ENCODE results near the gene MATN1.

Gene MATN1

DNA sequence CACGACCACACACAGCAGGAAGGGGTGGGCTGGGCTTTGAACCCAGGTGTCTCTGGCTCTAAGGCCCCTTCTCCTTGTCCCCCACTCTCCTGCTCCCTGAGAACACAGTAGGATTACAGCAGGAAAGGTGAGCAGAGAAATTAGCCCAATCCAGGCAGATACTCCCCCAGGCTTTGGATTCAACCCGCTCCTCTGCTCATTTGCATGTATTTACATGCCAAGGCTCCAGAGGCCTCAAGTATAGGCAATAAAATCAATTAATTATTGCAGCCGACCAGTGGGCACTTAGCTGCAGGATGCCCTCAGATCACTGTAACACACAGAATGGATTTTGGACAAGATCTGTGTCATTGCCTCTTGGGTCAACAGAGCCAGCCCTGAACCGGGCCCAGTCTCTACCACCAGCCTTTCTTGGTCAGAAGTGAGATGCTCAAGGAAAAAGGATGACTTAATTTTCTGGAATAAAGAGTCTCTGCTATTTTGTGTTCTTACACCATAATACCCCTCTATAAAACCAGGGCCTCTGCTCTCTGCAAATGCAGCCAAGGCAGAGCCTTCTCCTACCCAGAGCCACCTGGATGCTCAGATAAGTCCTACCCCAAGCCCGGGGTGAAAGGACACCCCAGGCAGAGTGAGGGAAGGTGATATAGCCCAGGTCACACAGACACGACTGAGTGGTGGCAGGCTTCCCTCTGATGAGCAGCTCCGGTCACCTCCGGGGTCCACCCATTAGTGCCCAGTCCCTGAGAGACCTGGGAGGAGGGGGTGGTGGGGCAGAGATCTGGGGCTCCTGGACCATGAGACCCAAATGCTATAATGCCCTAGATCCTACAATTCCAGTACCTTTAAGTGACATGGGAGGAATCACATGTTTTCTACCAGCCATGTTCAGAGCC, 28.9 kb downstream of the MATN1 start:
- TF ChIP-seq, protein P1, sequence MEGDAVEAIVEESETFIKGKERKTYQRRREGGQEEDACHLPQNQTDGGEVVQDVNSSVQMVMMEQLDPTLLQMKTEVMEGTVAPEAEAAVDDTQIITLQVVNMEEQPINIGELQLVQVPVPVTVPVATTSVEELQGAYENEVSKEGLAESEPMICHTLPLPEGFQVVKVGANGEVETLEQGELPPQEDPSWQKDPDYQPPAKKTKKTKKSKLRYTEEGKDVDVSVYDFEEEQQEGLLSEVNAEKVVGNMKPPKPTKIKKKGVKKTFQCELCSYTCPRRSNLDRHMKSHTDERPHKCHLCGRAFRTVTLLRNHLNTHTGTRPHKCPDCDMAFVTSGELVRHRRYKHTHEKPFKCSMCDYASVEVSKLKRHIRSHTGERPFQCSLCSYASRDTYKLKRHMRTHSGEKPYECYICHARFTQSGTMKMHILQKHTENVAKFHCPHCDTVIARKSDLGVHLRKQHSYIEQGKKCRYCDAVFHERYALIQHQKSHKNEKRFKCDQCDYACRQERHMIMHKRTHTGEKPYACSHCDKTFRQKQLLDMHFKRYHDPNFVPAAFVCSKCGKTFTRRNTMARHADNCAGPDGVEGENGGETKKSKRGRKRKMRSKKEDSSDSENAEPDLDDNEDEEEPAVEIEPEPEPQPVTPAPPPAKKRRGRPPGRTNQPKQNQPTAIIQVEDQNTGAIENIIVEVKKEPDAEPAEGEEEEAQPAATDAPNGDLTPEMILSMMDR (conservative IDR thresholded peaks at IDR 0.05; ENCODE audit: low read depth, low read length), result no peak
- H3K27me3 ChIP-seq (ENCODE audit: insufficient read depth, low read depth), result peaks cover 47% of the 10 kb centered on the region
- no peaks in the 10 kb centered on the region for H3K36me3 ChIP-seq (ENCODE audit: insufficient read depth)
- no peak overlapping the region for H3K9ac ChIP-seq
- H4K20me1 ChIP-seq (ENCODE audit: insufficient read depth), result no peaks in the 10 kb centered on the region
- H3K4me2 ChIP-seq, result no peak overlapping the region
- H2AFZ ChIP-seq (ENCODE audit: low read depth), result no peak overlapping the region
- no peaks in the 10 kb centered on the region for H3K79me2 ChIP-seq (ENCODE audit: insufficient read depth, low read depth)
- H3K4me3 ChIP-seq (IDR thresholded peaks at IDR 0.05; ENCODE audit: insufficient read depth, low read depth, low read length), result no peak overlapping the region
- no peak overlapping the region for H3K27ac ChIP-seq
- H3K4me1 ChIP-seq (ENCODE audit: low read depth, poor library complexity, severe bottlenecking), result no peaks in the 10 kb centered on the region

DNA sequence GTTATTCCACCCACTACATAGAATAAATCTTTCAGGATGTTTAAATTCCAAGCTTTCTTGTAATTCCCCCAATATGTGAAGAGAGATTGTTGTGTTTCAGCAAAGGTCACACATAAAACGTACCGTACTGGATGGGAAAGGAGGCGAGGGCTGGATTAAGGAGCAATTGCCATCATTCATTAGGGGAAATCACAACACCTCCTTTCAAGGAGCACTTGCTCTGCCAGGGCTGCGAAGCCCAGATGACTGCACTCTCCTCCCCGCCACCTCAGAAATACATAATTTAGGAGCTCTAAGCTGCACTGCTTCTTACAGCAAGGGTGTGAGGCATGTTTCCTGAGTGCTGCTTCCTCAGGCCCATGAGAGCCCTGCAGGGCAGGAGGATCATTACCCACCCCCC, 29.6 kb downstream of the MATN1 start:
- Histone ChIP-seq H3K27me3 (ENCODE audit: insufficient read depth, low read depth) (peaks cover 47% of the 10 kb centered on the region), H3K9ac (no peak overlapping the region), H4K20me1 (ENCODE audit: insufficient read depth) (no peaks in the 10 kb centered on the region)

DNA sequence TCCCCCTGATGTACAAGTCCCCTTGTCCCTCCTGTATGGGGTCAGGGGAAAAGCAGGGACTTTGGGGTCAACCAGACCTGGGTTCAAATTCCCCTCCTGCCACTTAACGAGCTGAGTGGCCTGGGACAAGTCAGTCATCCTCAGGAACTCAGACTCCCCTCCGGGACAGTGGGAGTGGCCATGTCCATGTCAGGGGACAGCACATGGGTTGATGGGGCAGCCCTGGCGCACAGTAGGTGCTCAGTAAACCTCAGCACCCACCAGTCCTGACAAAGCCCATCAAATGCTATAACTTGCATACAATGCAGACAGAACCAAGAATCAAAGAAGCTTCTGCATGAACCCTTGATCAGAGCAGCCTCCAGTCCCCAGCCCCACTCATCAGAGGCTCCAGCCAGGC, 30.0 kb downstream of the MATN1 start:
- Histone ChIP-seq H3K4me3 (IDR thresholded peaks at IDR 0.05; ENCODE audit: insufficient read depth, low read depth, low read length) (no peak overlapping the region), H3K4me2 (no peak overlapping the region), H4K20me1 (ENCODE audit: insufficient read depth) (no peaks in the 10 kb centered on the region), H3K27me3 (ENCODE audit: insufficient read depth, low read depth) (peaks cover 47% of the 10 kb centered on the region), H3K79me2 (ENCODE audit: insufficient read depth, low read depth) (no peaks in the 10 kb centered on the region), H3K36me3 (ENCODE audit: insufficient read depth) (no peaks in the 10 kb centered on the region), H2AFZ (ENCODE audit: low read depth) (no peak overlapping the region), H3K9ac (no peak overlapping the region), H3K4me1 (ENCODE audit: low read depth, poor library complexity, severe bottlenecking) (no peaks in the 10 kb centered on the region), H3K27ac (no peak overlapping the region)
- TF ChIP-seq, protein P1 (conservative IDR thresholded peaks at IDR 0.05; ENCODE audit: low read depth, low read length), result no peak

More for the DNA sequence above, 29.6 kb downstream of the MATN1 start:
- no peaks in the 10 kb centered on the region for H3K36me3 ChIP-seq (ENCODE audit: insufficient read depth)
- TF ChIP-seq, protein P1 (conservative IDR thresholded peaks at IDR 0.05; ENCODE audit: low read depth, low read length), result no peak
- no peaks in the 10 kb centered on the region for H3K4me1 ChIP-seq (ENCODE audit: low read depth, poor library complexity, severe bottlenecking)
- no peak overlapping the region for H2AFZ ChIP-seq (ENCODE audit: low read depth)
- no peak overlapping the region for H3K4me3 ChIP-seq (IDR thresholded peaks at IDR 0.05; ENCODE audit: insufficient read depth, low read depth, low read length)
- no peak overlapping the region for H3K4me2 ChIP-seq
- H3K79me2 ChIP-seq (ENCODE audit: insufficient read depth, low read depth), result no peaks in the 10 kb centered on the region
- no peak overlapping the region for H3K27ac ChIP-seq

DNA sequence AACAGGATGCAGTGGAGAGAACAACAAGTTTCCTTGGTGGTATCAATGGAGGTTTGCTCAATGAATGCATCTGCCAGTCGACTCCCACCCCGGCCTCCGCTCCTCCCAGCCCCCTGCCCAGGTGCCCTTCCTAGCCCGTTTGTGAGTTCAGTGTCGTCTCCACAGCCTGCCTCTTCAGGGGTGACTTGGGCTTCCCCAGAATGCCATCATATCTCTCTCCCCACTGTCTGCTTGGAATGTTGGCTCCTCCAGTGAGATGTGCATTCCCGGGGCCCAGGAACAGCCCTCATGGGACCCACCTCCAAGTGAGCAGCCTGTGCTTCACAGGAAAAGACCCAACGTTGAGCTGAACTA, 30.5 kb downstream of the MATN1 start:
- TF ChIP-seq, protein P1 (conservative IDR thresholded peaks at IDR 0.05; ENCODE audit: low read depth, low read length), result no peak
- no peaks in the 10 kb centered on the region for H4K20me1 ChIP-seq (ENCODE audit: insufficient read depth)

More for the DNA sequence above, 30.5 kb downstream of the MATN1 start:
- Histone ChIP-seq H2AFZ (ENCODE audit: low read depth) (no peak overlapping the region), H3K79me2 (ENCODE audit: insufficient read depth, low read depth) (no peaks in the 10 kb centered on the region), H3K27me3 (ENCODE audit: insufficient read depth, low read depth) (peaks cover 47% of the 10 kb centered on the region), H3K4me1 (ENCODE audit: low read depth, poor library complexity, severe bottlenecking) (no peaks in the 10 kb centered on the region), H3K36me3 (ENCODE audit: insufficient read depth) (no peaks in the 10 kb centered on the region), H3K27ac (no peak overlapping the region), H3K4me3 (IDR thresholded peaks at IDR 0.05; ENCODE audit: insufficient read depth, low read depth, low read length) (no peak overlapping the region), H3K4me2 (no peak overlapping the region), H3K9ac (no peak overlapping the region)

Measured in KMS-11 (cell line).